PC-9 (cell line): Measurements from ENCODE around the gene DHX58. TPM values are rescaled to one million over a fixed set of nuclear protein-coding genes. Genes with fewer than 3 reads are reported as not detected.

Source experiments
- Bru-seq: library from RNA; stranded (reverse); fragments of 400-500 nt; gene quantifications from one replicate; lab custom pipeline; 2021; lab: Mats Ljungman, UMichigan
- BruChase-seq, 2 experiments: library from RNA; stranded (reverse); fragments of 400-500 nt; gene quantifications; one replicate each; lab custom pipeline; 2021; lab: Mats Ljungman, UMichigan
- BruUV-seq: library from RNA; stranded (reverse); fragments of 400-500 nt; replicated peaks from 2 replicates; lab custom pipeline; 2021; lab: Mats Ljungman, UMichigan
- CTCF ChIA-PET: fragments of 300-600 bp; sonication (Branson Sonifier 250); formaldehyde crosslinking; loops from one replicate; lab custom pipeline; 2022; ENCODE audit warnings: antibody characterized with exemption; lab: Charles Lee
- POLR2A ChIA-PET: fragments of 300-600 bp; sonication (Branson Sonifier 250); formaldehyde crosslinking; loops from one replicate; lab custom pipeline; 2022; ENCODE audit warnings: antibody characterized with exemption; ENCODE audit not compliant: unreplicated experiment; lab: Charles Lee
- DNase-seq, 2 experiments: peaks; one replicate each; pipeline versions ENCODE4 v3.0.0 to v3.0.0-alpha.2; 2015 to 2022; ENCODE audit warnings: mixed read lengths in 1 of 2
- H2AFZ ChIP-seq: fragments of 200-600 bp; sonication (generic); 2 replicates; pipeline ENCODE4 v1.8.1; 2017; ENCODE audit warnings: antibody characterized with exemption
- H3F3A ChIP-seq: fragments of 200-600 bp; sonication (generic); 2 replicates; pipeline ENCODE4 v1.8.1; 2017; ENCODE audit warnings: antibody characterized with exemption, mild to moderate bottlenecking, low read depth; ENCODE audit not compliant: insufficient read depth
- H3K27ac ChIP-seq: fragments of 200-600 bp; sonication (generic); 2 replicates; pipeline ENCODE4 v1.6.1; 2016; ENCODE audit warnings: mixed run types
- H3K27me3 ChIP-seq: fragments of 200-600 bp; sonication (generic); 2 replicates; pipeline ENCODE4 v1.6.1; 2016; ENCODE audit warnings: low read depth, mixed run types; ENCODE audit not compliant: insufficient read depth
- H3K36me3 ChIP-seq: fragments of 200-600 bp; sonication (generic); 2 replicates; pipeline ENCODE4 v1.6.1; 2016; ENCODE audit warnings: low read depth, mixed run types
- H3K4me1 ChIP-seq: fragments of 200-600 bp; sonication (generic); replicated peaks from 2 replicates; pipeline ENCODE4 v1.6.1; 2016; ENCODE audit warnings: mixed run types; ENCODE audit not compliant: insufficient read depth
- H3K4me2 ChIP-seq: fragments of 200-600 bp; sonication (generic); 2 replicates; pipeline ENCODE4 v1.6.1; 2017; ENCODE audit warnings: mixed run types
- H3K4me3 ChIP-seq: fragments of 200-600 bp; sonication (generic); 2 replicates; pipeline ENCODE4 v1.6.1; 2016; ENCODE audit warnings: mixed run types
- H3K79me2 ChIP-seq: fragments of 200-600 bp; sonication (generic); 2 replicates; pipeline ENCODE4 v1.6.1; 2017; ENCODE audit warnings: low read depth, mixed run types
- H3K9me2 ChIP-seq: fragments of 200-600 bp; sonication (generic); 2 replicates; pipeline ENCODE4 v1.8.1; 2017; ENCODE audit warnings: mild to moderate bottlenecking; ENCODE audit not compliant: insufficient read depth
- H3K9me3 ChIP-seq: fragments of 200-600 bp; sonication (generic); 2 replicates; pipeline ENCODE4 v1.8.1; 2016; ENCODE audit warnings: low read depth; ENCODE audit not compliant: insufficient read depth
- H4K20me1 ChIP-seq: fragments of 200-600 bp; sonication (generic); 2 replicates; pipeline ENCODE4 v1.8.1; 2017; ENCODE audit not compliant: insufficient read depth
- CTCF ChIP-seq: fragments of 200-600 bp; sonication (generic); conservative IDR thresholded peaks from 2 replicates; pipeline ENCODE4 v1.6.1; 2017; ENCODE audit warnings: mixed run types, antibody characterized with exemption, mild to moderate bottlenecking, moderate library complexity
- EZH2 ChIP-seq: fragments of 200-600 bp; sonication (generic); IDR thresholded peaks from 2 replicates; pipeline ENCODE4 v1.8.0; 2017; ENCODE audit warnings: antibody characterized with exemption, low read depth
- intact Hi-C: fragments of 100-400 bp; cut with micrococcal nuclease; formaldehyde crosslinking; loops from one replicate; pipeline ENCODE4 v1.10.0; 2022; ENCODE audit not compliant: unreplicated experiment
- long read RNA-seq: library from polyadenylated mRNA; stranded (forward); transcript quantifications from one replicate; pipeline ENCODE4 v2.0.0, GENCODE V29; 2022
- total RNA-seq: library from RNA; stranded (reverse); gene quantifications from 2 replicates; pipeline ENCODE4 v1.2.3, GENCODE V29; 2021

The DHX58 gene
- total RNA-seq (17.9 and 26.0 TPM in 2 replicates), Bru-seq, nascent RNA (percentile 40 among the genes with signal in this experiment), BruChase-seq, experiment 1, labeled RNA remaining after a 2-hour chase (percentile 50 among the genes with signal in this experiment), BruChase-seq, experiment 2, labeled RNA remaining after a 6-hour chase (percentile 54 among the genes with signal in this experiment)
- long read RNA-seq, transcript DHX58-201 (14 exons, 2,617 nt): major isoform, 6 of 14 reads
- long read RNA-seq, partial matches to known transcripts: 2 of 14 reads
- long read RNA-seq, other reads (novel, unspliced or antisense): 6 of 14 reads

GRCh38 chr17:42112552-42113176 is at the start of gene DHX58:
TSS of gene DHX58 (minus strand) at chr17:42112714. CDS start at chr17:42111892, 822 bp downstream.
- peak; percentile 64 to 65 for DNase-seq
- no peak within 1 kb of the TSS for H3K27ac ChIP-seq
- peak within 1 kb of the TSS; percentile 47 for H3K4me2 ChIP-seq
- no peaks in the 10 kb centered on the region for H3K27me3 ChIP-seq
- no peaks in the 10 kb centered on the region for H3K9me3 ChIP-seq
- no peaks in the 10 kb centered on the region for H3K36me3 ChIP-seq
- H3K9me2 ChIP-seq: no peaks in the 10 kb centered on the region
- 0 out of 2 replicates have a peak, but pooled peaks cover 3% of the 10 kb centered on the region for H4K20me1 ChIP-seq
- peak within 1 kb of the TSS; percentile 18; the same call in 1 of the 2 replicates for H3K4me3 ChIP-seq
- intact Hi-C loops: no loop called here
- TF ChIP-seq CTCF (no peak), EZH2 (no peak)
- no TSS peak for BruUV-seq
- H2AFZ ChIP-seq: no peak within 1 kb of the TSS
- no peaks in the 10 kb centered on the region for H3K4me1 ChIP-seq
- ChIA-PET POLR2A (interaction anchor here (0.5 to 1.1 kb wide), 3 partner anchors 147 to 406 kb away, joined by 3 to 5 read pairs (median 3); partner anchors contain the start of gene KLHL11), CTCF (interaction anchor here (0.7 kb wide), 1 partner anchor 149 kb away, joined by 4 read pairs; no protein-coding TSS in a partner anchor)
- no peaks in the 10 kb centered on the region for H3K79me2 ChIP-seq
- peaks cover 10% of the 10 kb centered on the region; the same call in 1 of the 2 replicates for H3F3A ChIP-seq

- intact Hi-C loops: no loop called here
- CTCF ChIA-PET: no interaction called here
- no TSS peak for BruUV-seq
Measured at GRCh38 chr17:42160531-42160910, 48.0 kb upstream of the DHX58 start.

More at GRCh38 chr17:42160531-42160910, 48.0 kb upstream of the DHX58 start:
- no peaks in the 10 kb centered on the region for H3K27me3 ChIP-seq
- H3K4me3 ChIP-seq: no peak overlapping the region
- H3K9me2 ChIP-seq: no peaks in the 10 kb centered on the region
- H2AFZ ChIP-seq: no peak overlapping the region
- POLR2A ChIA-PET: no interaction called here
- H3F3A ChIP-seq: no peaks in the 10 kb centered on the region
- H3K36me3 ChIP-seq: no peaks in the 10 kb centered on the region
- H3K27ac ChIP-seq: no peak overlapping the region
- no peaks in the 10 kb centered on the region for H4K20me1 ChIP-seq
- TF ChIP-seq EZH2: no peak
- TF ChIP-seq CTCF: no peak
- no peaks in the 10 kb centered on the region for H3K79me2 ChIP-seq
- no peak overlapping the region for H3K4me2 ChIP-seq
- DNase-seq: no peak
- H3K9me3 ChIP-seq: no peaks in the 10 kb centered on the region
- H3K4me1 ChIP-seq: no peaks in the 10 kb centered on the region
